HUES48 (cell line): ENCODE results near the gene NOS3.

Source experiments
- H3K27ac ChIP-seq: one replicate; pipeline ENCODE4 v1.7.0; 2013; ENCODE audit warnings: low read depth, low read length, inconsistent platforms
- H3K27me3 ChIP-seq: 2 replicates; pipeline ENCODE4 v1.6.1; 2013; ENCODE audit warnings: mild to moderate bottlenecking, low read length; ENCODE audit not compliant: control insufficient read depth, insufficient read depth
- H3K36me3 ChIP-seq: 2 replicates; pipeline ENCODE4 v1.6.1; 2013; ENCODE audit warnings: low read length; ENCODE audit not compliant: control insufficient read depth, insufficient read depth
- H3K4me1 ChIP-seq: 2 replicates; pipeline ENCODE4 v1.6.1; 2013; ENCODE audit warnings: mild to moderate bottlenecking, low read length; ENCODE audit not compliant: control insufficient read depth, insufficient read depth
- H3K4me3 ChIP-seq: 2 replicates; pipeline ENCODE4 v1.5.1; 2013; ENCODE audit warnings: mild to moderate bottlenecking, low read depth, low read length
- H3K9ac ChIP-seq: 2 replicates; pipeline ENCODE4 v1.6.1; 2013; ENCODE audit warnings: mild to moderate bottlenecking, low read depth, low read length, moderate library complexity
- H3K9me3 ChIP-seq: 2 replicates; pipeline ENCODE4 v1.6.1; 2013; ENCODE audit warnings: low read length; ENCODE audit not compliant: control insufficient read depth, insufficient read depth

Gene NOS3

GRCh38 chr7:150954201-150954985, 36.4 kb upstream of the NOS3 start:
- no peak overlapping the region for H3K4me3 ChIP-seq
- H3K4me1 ChIP-seq: peaks cover 16% of the 10 kb centered on the region; the same call in 1 of the 2 replicates
- H3K27me3 ChIP-seq: peaks cover 16% of the 10 kb centered on the region
- H3K36me3 ChIP-seq: no peaks in the 10 kb centered on the region
- H3K9ac ChIP-seq: no peak overlapping the region
- H3K9me3 ChIP-seq: no peaks in the 10 kb centered on the region
- no peak overlapping the region for H3K27ac ChIP-seq

- no peak overlapping the region for H3K27ac ChIP-seq
- no peaks in the 10 kb centered on the region for H3K9me3 ChIP-seq
- peaks cover 10% of the 10 kb centered on the region; the same call in 1 of the 2 replicates for H3K4me1 ChIP-seq
- no peak overlapping the region for H3K9ac ChIP-seq
- H3K36me3 ChIP-seq: no peaks in the 10 kb centered on the region
- peaks cover 16% of the 10 kb centered on the region for H3K27me3 ChIP-seq
- H3K4me3 ChIP-seq: no peak overlapping the region
These were observed 35.8 kb upstream of the NOS3 start for GRCh38 chr7:150954986-150955518.

- no peak overlapping the region for H3K9ac ChIP-seq
- H3K27me3 ChIP-seq: peaks cover 16% of the 10 kb centered on the region
- no peak overlapping the region for H3K27ac ChIP-seq
- H3K4me1 ChIP-seq: peaks cover 10% of the 10 kb centered on the region; the same call in 1 of the 2 replicates
- no peak overlapping the region for H3K4me3 ChIP-seq
- H3K36me3 ChIP-seq: no peaks in the 10 kb centered on the region
- H3K9me3 ChIP-seq: no peaks in the 10 kb centered on the region
These were observed 35.1 kb upstream of the NOS3 start for GRCh38 chr7:150955519-150956394.

GRCh38 chr7:150956395-150957132, 34.3 kb upstream of the NOS3 start:
- Histone ChIP-seq H3K4me3 (no peak overlapping the region), H3K36me3 (no peaks in the 10 kb centered on the region), H3K4me1 (peaks cover 10% of the 10 kb centered on the region; the same call in 1 of the 2 replicates), H3K9ac (no peak overlapping the region), H3K9me3 (no peaks in the 10 kb centered on the region), H3K27me3 (peaks cover 16% of the 10 kb centered on the region), H3K27ac (no peak overlapping the region)

- peaks cover 16% of the 10 kb centered on the region for H3K27me3 ChIP-seq
- no peak overlapping the region for H3K9ac ChIP-seq
- H3K36me3 ChIP-seq: no peaks in the 10 kb centered on the region
- H3K27ac ChIP-seq: no peak overlapping the region
- H3K9me3 ChIP-seq: no peaks in the 10 kb centered on the region
- no peak overlapping the region for H3K4me3 ChIP-seq
- H3K4me1 ChIP-seq: peaks cover 10% of the 10 kb centered on the region; the same call in 1 of the 2 replicates
These were observed 33.4 kb upstream of the NOS3 start for GRCh38 chr7:150957133-150958020.

GRCh38 chr7:150958062-150958552, 32.7 kb upstream of the NOS3 start:
- no peak overlapping the region for H3K27ac ChIP-seq
- no peak overlapping the region for H3K4me3 ChIP-seq
- no peaks in the 10 kb centered on the region for H3K36me3 ChIP-seq
- no peak overlapping the region for H3K9ac ChIP-seq
- no peaks in the 10 kb centered on the region for H3K9me3 ChIP-seq
- peaks cover 10% of the 10 kb centered on the region; the same call in 1 of the 2 replicates for H3K4me1 ChIP-seq
- H3K27me3 ChIP-seq: peaks cover 16% of the 10 kb centered on the region

- peaks cover 16% of the 10 kb centered on the region for H3K27me3 ChIP-seq
- no peaks in the 10 kb centered on the region for H3K36me3 ChIP-seq
- H3K9ac ChIP-seq: no peak overlapping the region
- H3K4me1 ChIP-seq: peaks cover 10% of the 10 kb centered on the region; the same call in 1 of the 2 replicates
- no peak overlapping the region for H3K27ac ChIP-seq
- no peak overlapping the region for H3K4me3 ChIP-seq
- no peaks in the 10 kb centered on the region for H3K9me3 ChIP-seq
These were observed 32.2 kb upstream of the NOS3 start for GRCh38 chr7:150958597-150958996.

- no peak overlapping the region for H3K27ac ChIP-seq
- H3K4me1 ChIP-seq: peaks cover 10% of the 10 kb centered on the region; the same call in 1 of the 2 replicates
- H3K9ac ChIP-seq: no peak overlapping the region
- H3K27me3 ChIP-seq: peaks cover 16% of the 10 kb centered on the region
- no peaks in the 10 kb centered on the region for H3K36me3 ChIP-seq
- H3K9me3 ChIP-seq: no peaks in the 10 kb centered on the region
- no peak overlapping the region for H3K4me3 ChIP-seq
These were observed 31.7 kb upstream of the NOS3 start for GRCh38 chr7:150959081-150959480.

- H3K27ac ChIP-seq: no peak overlapping the region
- H3K4me3 ChIP-seq: no peak overlapping the region
- H3K4me1 ChIP-seq: peaks cover 9% of the 10 kb centered on the region; the same call in 1 of the 2 replicates
- peaks cover 16% of the 10 kb centered on the region for H3K27me3 ChIP-seq
- H3K9me3 ChIP-seq: no peaks in the 10 kb centered on the region
- no peaks in the 10 kb centered on the region for H3K36me3 ChIP-seq
- H3K9ac ChIP-seq: no peak overlapping the region
These were observed 30.8 kb upstream of the NOS3 start for GRCh38 chr7:150959739-150960734.
